HepG2 (cell line): ENCODE data around the gene HSD17B2. TPM values are rescaled to one million over a fixed set of nuclear protein-coding genes. Genes with fewer than 3 reads are reported as not detected.

Experiments used
- CBX5 ChIP-seq: sonication (generic); formaldehyde crosslinking; IDR thresholded peaks from 2 replicates; pipeline ENCODE4 v1.4.0; 2020; ENCODE audit warnings: missing genetic modification reagents, borderline replicate concordance
- GFI1 ChIP-seq: sonication (generic); formaldehyde crosslinking; IDR thresholded peaks from 2 replicates; pipeline ENCODE4 v1.5.0; 2020; ENCODE audit warnings: missing genetic modification reagents, mild to moderate bottlenecking, borderline replicate concordance
- HNF1A ChIP-seq, 2 experiments: sonication (generic) in 1 of 2; formaldehyde crosslinking in 1 of 2; IDR thresholded peaks; 2 replicates each; pipeline versions ENCODE4 v1.4.0 to v1.6.1; 2016 to 2020; ENCODE audit warnings: borderline replicate concordance in 1 of 2, low read depth in 1 of 2, mild to moderate bottlenecking in 1 of 2, missing genetic modification reagents in 1 of 2
- KDM3A ChIP-seq: IDR thresholded peaks from 2 replicates; pipeline ENCODE4 v1.6.1; 2018; ENCODE audit warnings: low read depth, missing compliant biosample characterization
- KLF15 ChIP-seq: sonication (generic); formaldehyde crosslinking; IDR thresholded peaks from 2 replicates; pipeline ENCODE4 v1.8.1; 2023; ENCODE audit warnings: borderline replicate concordance, mild to moderate bottlenecking, inconsistent platforms, missing genetic modification reagents, mixed read lengths
- MZF1 ChIP-seq: sonication (generic); formaldehyde crosslinking; IDR thresholded peaks from 2 replicates; pipeline ENCODE4 v1.8.1; 2023; ENCODE audit warnings: mild to moderate bottlenecking, missing genetic modification reagents, borderline replicate concordance
- NFKBIZ ChIP-seq: IDR thresholded peaks from 2 replicates; pipeline ENCODE4 v1.6.1; 2018; ENCODE audit warnings: missing genetic modification reagents, missing compliant biosample characterization
- TP53 ChIP-seq: sonication (generic); formaldehyde crosslinking; conservative IDR thresholded peaks from 2 replicates; pipeline ENCODE4 v1.4.0; 2020; ENCODE audit warnings: missing genetic modification reagents
- ZNF264 ChIP-seq: sonication (generic); formaldehyde crosslinking; IDR thresholded peaks from 2 replicates; pipeline ENCODE4 v1.4.0; 2020; ENCODE audit warnings: missing genetic modification reagents
- ZNF318 ChIP-seq: sonication (generic); formaldehyde crosslinking; IDR thresholded peaks from 2 replicates; pipeline ENCODE4 v1.4.0; 2020; ENCODE audit warnings: mild to moderate bottlenecking, missing genetic modification reagents
- ZNF547 ChIP-seq: sonication (generic); formaldehyde crosslinking; IDR thresholded peaks from 2 replicates; pipeline ENCODE4 v1.5.1; 2020; ENCODE audit warnings: mild to moderate bottlenecking, missing genetic modification reagents
- polyA plus RNA-seq, 8 experiments: library from polyadenylated mRNA; depleted of rRNA in 3 of 8; stranded (reverse) in 7 of 8; unstranded in 1 of 8; fragments of >200 nt; fragmentation: Illumina TruSeq in 4 of 8; extraction: Trizol in 4 of 8; gene quantifications; 2 replicates each; pipeline versions ENCODE4 v1.2.1 to v1.2.3, GENCODE V29; 2011 to 2016; ENCODE audit warnings: low read depth in 4 of 8, missing spikeins in 1 of 8, mixed read lengths in 1 of 8; ENCODE audit not compliant: insufficient read depth in 1 of 8
- total RNA-seq, 5 experiments: library from RNA; depleted of rRNA; stranded (reverse); fragments of >200 nt; fragmentation: Illumina TruSeq; extraction: Trizol; gene quantifications; 2 replicates each; pipeline ENCODE4 v1.2.3, GENCODE V29; 2016; ENCODE audit warnings: low read depth in 1 of 5
- TF ChIP-seq, protein P1 (sequence below): sonication (generic); formaldehyde crosslinking; IDR thresholded peaks from 2 replicates; pipeline ENCODE4 v1.8.0; 2022; ENCODE audit warnings: low read depth, missing genetic modification reagents
- TF ChIP-seq, protein P2 (sequence below): conservative IDR thresholded peaks from 2 replicates; pipeline ENCODE4 v1.6.1; 2018; ENCODE audit warnings: missing genetic modification reagents

Gene HSD17B2
- total and polyA plus RNA-seq, 2 of the 13 experiments (the other 11 are each of a cell fraction or from before 2014, with no cell fraction given): 26.3 to 69.3 TPM

GRCh38 chr16:82067042-82067803, 32.2 kb downstream of the HSD17B2 start (continued):
- TF ChIP-seq HNF1A (IDR thresholded peaks at IDR 0.05; ENCODE audit: low read depth): peak; percentile 53
- TF ChIP-seq HNF1A (CRISPR knock-in tag; IDR thresholded peaks at IDR 0.05; ENCODE audit: borderline replicate concordance): no peak
- TF ChIP-seq ZNF547 (CRISPR knock-in tag): no peak
- TF ChIP-seq GFI1 (CRISPR knock-in tag): no peak
- no peak for TF ChIP-seq KLF15
- no peak for TF ChIP-seq MZF1 (CRISPR knock-in tag)
- TF ChIP-seq ZNF318 (CRISPR knock-in tag): no peak
- TF ChIP-seq NFKBIZ: no peak
- TF ChIP-seq, protein P1, sequence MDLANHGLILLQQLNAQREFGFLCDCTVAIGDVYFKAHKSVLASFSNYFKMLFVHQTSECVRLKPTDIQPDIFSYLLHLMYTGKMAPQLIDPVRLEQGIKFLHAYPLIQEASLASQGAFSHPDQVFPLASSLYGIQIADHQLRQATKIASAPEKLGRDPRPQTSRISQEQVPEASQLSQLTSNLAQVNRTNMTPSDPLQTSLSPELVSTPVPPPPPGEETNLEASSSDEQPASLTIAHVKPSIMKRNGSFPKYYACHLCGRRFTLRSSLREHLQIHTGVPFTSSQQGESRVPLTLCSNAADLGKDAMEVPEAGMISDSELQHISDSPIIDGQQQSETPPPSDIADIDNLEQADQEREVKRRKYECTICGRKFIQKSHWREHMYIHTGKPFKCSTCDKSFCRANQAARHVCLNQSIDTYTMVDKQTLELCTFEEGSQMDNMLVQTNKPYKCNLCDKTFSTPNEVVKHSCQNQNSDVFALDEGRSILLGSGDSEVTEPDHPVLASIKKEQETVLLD: no peak
- TF ChIP-seq, protein P2, sequence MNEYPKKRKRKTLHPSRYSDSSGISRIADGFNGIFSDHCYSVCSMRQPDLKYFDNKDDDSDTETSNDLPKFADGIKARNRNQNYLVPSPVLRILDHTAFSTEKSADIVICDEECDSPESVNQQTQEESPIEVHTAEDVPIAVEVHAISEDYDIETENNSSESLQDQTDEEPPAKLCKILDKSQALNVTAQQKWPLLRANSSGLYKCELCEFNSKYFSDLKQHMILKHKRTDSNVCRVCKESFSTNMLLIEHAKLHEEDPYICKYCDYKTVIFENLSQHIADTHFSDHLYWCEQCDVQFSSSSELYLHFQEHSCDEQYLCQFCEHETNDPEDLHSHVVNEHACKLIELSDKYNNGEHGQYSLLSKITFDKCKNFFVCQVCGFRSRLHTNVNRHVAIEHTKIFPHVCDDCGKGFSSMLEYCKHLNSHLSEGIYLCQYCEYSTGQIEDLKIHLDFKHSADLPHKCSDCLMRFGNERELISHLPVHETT (CRISPR knock-in tag): no peak
- no peak for TF ChIP-seq TP53 (CRISPR knock-in tag)
- TF ChIP-seq KDM3A (CRISPR knock-in tag): no peak
- TF ChIP-seq CBX5 (CRISPR knock-in tag): no peak
- TF ChIP-seq ZNF264: no peak
